GM18870 (cell line): ENCODE data around the gene PTPRA.
A peak's percentile ranks its signal among the peaks of the same experiment; 100 is the strongest.

ENCODE experiments used
- ATAC-seq: cut with Tn5 transposase; IDR thresholded peaks from one replicate; pipeline ENCODE4 v1.9.1; 2021; ENCODE audit warnings: moderate library complexity; ENCODE audit not compliant: unreplicated experiment

PTPRA gene

GRCh38 chr20:2851086-2851485, 22.2 kb upstream of the PTPRA start:
- no peak for ATAC-seq

GRCh38 chr20:2858591-2858990, 14.7 kb upstream of the PTPRA start:
- ATAC-seq = no peak

DNA sequence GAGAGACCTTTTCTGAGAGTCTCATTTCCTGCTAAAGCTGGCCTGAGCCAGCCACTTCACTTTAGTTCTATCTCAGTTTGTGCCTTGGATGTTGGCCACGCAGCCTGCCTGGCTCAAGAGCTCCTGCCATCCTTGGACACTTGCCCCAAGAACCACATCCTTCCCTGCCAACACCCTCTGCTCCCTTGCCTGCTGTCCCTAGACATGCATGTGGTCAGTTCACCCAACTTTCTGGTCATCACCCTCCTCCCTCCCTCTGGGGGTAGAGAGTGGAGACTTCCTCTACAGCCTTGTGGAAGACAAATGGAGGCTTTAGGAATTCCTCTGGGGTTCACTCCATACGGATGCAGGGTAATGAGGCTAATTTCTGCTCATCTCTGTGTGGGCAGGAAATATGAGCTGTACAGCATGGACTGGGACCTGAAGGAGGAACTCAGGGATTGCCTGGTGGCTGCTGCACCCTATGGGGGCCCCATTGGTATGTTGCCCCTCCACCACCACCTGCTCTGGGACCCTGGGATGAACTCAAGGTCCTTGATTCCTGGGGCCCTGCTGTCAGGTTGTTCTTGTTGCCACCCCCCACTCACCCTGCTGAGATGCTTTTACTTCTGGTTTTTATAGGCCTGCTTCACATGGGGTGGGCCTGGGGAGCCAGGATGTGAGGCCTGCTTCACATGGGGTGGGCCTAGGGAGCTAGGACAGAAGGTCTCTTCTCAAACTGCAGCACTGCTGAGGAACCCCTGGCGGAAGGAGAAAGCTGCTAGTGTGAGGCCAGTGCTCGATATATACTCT, 13.8 kb upstream of the PTPRA start:
- ATAC-seq = no peak

DNA sequence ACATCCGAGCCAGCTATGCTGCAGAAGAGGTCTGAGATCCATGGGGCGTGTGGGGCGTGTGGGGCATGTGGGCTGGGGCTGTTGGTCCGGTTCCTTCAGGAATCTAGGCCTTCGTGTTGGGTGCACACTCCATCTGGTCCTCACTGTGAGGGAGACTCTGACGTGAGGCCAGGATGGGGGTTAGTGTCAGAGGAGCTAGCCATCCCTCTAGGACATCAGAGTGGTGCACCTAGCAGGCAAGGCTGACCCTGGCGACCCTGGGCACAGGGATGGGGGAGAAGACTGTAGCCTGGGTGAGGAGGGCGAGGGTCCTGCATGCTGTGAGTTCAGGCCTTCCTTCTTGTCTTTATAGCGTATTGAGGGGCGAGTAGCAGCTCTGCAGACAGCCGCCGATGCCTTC, 8.7 kb upstream of the PTPRA start:
- no peak for ATAC-seq

- ATAC-seq = no peak
These were observed 8.2 kb upstream of the PTPRA start for GRCh38 chr20:2865101-2865500.

DNA sequence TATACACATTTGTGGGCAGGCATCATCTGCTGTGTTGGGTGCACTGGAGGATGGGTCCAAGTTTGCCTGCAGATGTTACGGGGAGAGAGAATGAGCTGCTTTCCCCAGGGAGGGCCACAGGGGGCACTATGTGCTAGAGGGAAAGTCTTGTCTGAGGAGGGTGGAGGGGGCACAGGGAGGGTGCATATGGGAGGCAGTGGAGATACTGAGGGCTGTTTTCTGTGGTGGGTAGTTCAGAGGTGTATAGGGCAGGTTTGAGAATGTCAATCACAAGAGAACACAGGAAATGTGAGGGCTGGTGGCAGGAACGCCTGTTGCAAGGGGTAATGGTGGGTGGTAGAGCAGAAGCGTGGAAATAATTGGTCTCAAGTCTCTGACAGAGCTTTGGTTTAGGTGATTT, 7.7 kb upstream of the PTPRA start:
- no peak for ATAC-seq

- no peak for ATAC-seq
These were observed 7.0 kb upstream of the PTPRA start for GRCh38 chr20:2866236-2866635.

- no peak for ATAC-seq
These were observed 6.0 kb upstream of the PTPRA start for GRCh38 chr20:2867081-2867864.

GRCh38 chr20:2869381-2869780, 3.9 kb upstream of the PTPRA start:
- ATAC-seq = no peak

- ATAC-seq = no peak
These were observed 2.2 kb upstream of the PTPRA start for GRCh38 chr20:2871111-2871465.

GRCh38 chr20:2871661-2872458, 1.4 kb upstream of the PTPRA start:
- ATAC-seq = no peak

GRCh38 chr20:2872459-2873009, 747 bp upstream of the PTPRA start:
- peak; percentile 28 for ATAC-seq

- ATAC-seq = peak; percentile 16
These were observed 413 bp downstream of the PTPRA start for GRCh38 chr20:2873747-2874041.

DNA sequence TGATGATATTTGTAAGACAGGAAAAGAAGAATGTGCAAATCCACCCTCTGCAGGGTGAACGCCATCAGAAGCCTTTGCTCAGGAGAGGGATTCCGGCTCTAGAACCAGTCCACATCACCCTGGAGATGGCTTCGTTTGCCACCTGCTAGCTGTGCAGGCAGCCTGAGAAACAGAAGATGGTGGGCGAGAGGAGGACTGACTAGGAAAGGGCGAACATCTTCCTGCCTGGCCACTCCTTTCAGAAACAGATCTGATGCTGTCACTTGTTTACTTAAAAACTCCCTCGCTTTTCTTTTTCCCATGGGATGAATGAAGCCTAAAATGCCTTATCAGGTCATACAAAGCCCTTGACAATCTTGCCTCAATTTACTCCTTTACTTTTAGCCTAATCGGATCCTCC, 1.2 kb downstream of the PTPRA start:
- ATAC-seq = no peak

- ATAC-seq = no peak
These were observed 2.5 kb downstream of the PTPRA start for GRCh38 chr20:2875690-2876203.

- ATAC-seq = no peak
These were observed 5.2 kb downstream of the PTPRA start for GRCh38 chr20:2878515-2878914.

DNA sequence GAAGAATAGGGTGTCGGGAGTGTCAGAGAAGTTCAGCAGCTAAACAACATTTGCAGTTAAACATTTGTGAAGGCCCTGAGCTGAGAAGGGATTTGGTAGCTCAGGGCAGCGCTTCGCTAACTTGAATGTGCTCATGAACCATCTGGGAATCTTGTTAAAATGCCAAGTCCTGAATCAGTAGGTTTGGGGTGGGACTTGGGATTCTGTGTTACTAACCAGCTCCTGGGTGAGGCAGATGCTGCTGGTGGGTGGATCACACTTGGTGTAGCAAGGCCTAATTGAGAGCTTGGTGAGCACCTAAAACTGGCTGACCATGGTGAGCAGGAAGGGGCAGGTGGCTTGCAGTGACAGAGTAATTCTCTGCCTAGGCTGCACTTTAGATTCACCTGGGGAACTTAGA, 5.9 kb downstream of the PTPRA start:
- ATAC-seq = no peak

DNA sequence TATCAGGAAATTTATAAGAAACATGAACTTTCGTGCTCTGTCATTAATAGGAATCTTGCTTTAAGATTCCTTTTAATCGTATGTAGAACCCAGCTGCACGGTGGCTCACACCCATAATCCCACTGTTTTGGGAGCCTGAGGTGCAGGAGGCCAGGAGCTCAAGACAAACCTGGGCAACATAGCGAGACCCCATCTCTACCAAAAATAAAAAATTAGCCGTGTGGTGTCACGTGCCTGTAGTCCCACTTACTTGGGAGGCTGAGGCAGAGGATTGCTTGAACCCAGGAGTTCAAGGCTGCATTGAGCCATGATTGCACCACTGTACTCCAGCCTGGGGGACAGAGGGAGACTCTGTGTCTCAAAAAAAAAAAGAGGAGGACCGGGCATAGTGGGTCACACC, 7.4 kb downstream of the PTPRA start:
- no peak for ATAC-seq

GRCh38 chr20:2883726-2884637, 10.7 kb downstream of the PTPRA start:
- ATAC-seq = no peak

GRCh38 chr20:2887715-2888114, 14.4 kb downstream of the PTPRA start:
- ATAC-seq = no peak
